SKM-1 (cell line): ENCODE data around the gene PRKG1.
"Not testable (repeated sequence)": the region's sequence is repeated elsewhere in the genome, so short reads cannot be mapped to it uniquely, and the experiment has no call there.

Experiments
- DNase-seq: peaks from one replicate; lab custom pipeline; 2025; ENCODE audit not compliant: unreplicated experiment; lab: John Stamatoyannopoulos, UW

PRKG1 gene

DNA sequence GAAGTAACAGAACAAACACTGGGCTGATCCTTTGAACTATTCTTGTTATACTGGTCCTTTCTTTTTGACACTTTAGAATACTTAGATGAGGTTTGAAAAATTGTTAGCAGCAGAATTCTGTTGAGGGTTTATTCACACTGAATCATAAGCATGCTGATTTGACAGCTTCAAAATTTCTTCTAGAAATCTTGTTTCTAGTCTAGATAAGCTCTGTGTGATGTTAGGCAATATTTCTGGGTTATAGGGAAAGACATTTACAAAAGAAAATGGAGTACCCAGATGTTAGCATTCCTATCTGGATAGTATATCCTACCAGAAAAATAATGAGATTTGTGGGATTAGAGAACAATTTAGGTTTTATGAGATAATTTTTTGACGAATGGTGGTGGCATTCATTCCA lies 613.0 kb downstream of the PRKG1 start:
- no peak for DNase-seq

GRCh38 chr10:51688826-51689225 lies 614.5 kb downstream of the PRKG1 start:
- DNase-seq, result not testable (repeated sequence)

DNA sequence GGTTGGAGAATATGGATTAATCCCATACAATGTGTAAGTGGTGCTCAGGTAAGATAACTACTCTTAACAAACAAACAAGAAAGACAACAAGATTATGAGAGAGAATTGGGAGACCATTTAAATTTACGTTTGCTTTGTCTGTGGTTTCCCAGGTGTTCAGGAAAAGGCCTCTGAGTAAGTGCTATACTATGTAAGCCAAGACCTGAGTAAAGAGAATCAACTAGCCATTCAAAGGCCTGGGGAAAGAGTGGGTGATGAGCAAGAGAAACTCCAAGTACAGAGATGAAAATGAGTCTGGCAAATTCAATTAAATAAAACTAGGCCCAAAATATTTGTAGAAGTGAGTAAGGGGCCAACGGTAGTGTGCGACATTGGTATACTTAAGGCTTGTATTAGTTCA lies 615.2 kb downstream of the PRKG1 start:
- DNase-seq, result no peak

DNA sequence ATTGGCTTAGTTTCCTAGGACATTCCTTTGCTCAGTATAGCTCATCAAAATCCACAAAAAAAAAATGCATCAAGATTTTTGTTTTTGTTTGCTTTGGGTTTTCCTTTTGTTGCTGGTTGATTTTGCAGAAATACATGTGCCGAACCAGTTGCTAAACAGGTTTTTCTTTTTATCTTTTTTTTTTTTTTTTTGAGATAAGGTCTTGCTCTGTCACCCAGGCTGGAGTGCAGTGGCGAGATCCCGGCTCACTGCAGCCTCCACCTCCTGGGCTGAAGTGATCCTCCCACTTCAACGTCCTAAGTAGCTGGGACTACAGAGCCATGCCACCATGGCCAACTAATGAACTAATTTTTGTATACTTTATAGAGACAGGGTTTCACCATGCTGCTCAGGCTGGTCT lies 616.8 kb downstream of the PRKG1 start:
- no peak for DNase-seq

DNA sequence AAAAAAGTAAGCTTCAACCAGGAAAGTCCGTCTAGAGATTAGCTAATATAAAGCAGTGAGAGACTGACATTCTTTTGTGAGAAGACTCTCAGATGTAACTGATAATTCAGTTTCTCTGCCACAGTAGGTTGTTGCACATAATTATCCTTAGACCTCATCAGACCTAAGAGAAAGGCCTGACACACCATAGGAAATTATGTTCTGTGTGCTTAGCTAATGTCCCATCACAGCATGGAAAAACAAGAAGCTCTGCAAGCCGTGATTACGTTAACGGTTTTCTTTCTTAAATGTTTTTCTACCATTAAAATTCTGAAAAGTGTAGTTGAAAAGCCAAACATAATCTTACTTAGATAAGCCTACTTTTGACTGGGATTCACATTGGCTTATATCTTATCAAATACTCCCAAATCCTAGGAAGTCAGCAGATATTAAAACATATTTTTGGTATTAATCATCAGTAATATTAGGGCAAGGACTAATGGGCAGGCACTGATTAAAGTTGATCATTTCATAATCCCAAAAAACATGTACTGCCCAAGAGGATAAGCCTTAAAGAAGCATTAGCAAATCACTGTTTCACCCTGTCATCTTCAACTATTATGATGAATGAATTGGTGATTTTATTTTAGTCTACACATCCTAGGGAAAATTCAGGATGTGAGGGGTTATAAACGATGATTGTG lies 619.9 kb downstream of the PRKG1 start:
- no peak for DNase-seq

GRCh38 chr10:51696251-51696650 lies 622.0 kb downstream of the PRKG1 start:
- no peak for DNase-seq

DNA sequence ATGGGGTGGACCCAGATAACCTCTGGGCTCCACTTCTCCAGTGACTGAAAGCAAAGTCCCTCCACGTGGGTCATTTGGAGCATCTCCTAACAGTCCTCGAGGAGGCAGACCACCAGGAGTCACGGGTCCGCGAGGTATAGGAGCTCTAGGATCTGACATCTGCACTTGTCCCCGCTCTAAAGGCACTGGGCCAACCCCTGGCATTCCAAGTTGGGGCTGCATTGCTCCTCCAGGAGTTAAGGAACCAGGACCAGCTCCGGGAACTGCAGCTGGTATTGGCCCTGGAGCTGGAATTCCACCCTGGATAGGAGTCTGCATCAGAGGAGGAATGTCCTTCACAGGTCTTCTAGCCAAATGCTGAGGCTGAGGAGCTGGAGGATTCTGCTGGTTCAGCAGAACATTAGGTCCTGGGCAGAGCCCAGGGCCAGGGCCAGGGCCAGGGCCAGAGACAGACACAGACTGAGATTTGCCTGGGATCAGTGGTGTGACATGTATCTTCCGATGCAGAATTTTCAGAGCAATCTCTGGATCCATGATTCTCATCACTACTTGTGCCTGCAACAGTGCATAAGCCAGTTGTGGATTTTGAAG lies 624.3 kb downstream of the PRKG1 start:
- DNase-seq, result no peak

DNA sequence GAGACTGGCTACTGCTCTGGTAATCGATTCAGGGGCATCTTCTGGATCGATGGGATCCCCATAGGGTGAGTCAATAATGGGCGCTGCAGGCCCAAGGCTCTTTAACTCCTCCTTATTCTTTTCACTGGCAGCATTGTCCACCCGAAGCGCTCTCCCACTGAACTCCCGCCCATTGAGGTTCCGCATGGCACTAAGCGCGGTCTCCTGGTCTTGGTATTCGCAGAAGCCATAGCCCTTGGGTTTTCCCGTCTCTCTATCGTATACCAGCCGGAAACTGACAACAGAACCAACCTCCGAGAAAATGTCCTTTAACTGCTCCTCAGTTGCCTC lies 624.8 kb downstream of the PRKG1 start:
- DNase-seq, result no peak

- DNase-seq, result peak; percentile 84
Measured at GRCh38 chr10:51699475-51700227, 625.4 kb downstream of the PRKG1 start, which contains the start of gene CSTF2T. Gene CSTF2T (minus strand): TSS chr10:51699595. CDS start chr10:51699549, 46 bp downstream.

DNA sequence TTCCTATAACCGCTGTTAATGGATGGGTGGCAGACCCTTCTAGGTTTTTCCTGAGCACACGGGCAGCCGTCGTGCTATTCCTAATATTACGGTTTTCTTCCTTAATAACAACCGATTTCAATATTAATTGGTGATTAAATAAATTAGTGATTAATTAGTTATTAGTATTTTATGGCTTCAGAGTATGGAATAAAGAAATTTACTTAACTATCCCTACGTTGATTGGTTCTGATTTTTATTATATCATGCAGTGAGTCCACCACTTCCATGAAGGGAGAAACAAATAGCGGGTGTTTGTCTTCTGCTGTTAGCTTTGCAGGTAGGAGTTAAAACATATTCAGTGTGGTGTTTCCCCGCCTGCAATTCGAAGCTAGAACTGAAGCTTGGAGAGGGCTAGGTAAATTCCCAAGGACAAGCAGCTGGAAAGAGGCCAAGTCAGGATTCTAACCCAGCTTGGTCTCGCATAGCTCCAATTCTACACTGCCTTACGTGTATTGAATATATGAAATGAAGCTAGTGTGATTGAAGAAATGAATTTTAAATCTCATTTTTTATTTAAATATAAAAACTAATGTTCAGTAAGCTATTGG lies 626.0 kb downstream of the PRKG1 start:
- DNase-seq, result no peak

GRCh38 chr10:51705774-51706173 lies 631.5 kb downstream of the PRKG1 start:
- no peak for DNase-seq

DNA sequence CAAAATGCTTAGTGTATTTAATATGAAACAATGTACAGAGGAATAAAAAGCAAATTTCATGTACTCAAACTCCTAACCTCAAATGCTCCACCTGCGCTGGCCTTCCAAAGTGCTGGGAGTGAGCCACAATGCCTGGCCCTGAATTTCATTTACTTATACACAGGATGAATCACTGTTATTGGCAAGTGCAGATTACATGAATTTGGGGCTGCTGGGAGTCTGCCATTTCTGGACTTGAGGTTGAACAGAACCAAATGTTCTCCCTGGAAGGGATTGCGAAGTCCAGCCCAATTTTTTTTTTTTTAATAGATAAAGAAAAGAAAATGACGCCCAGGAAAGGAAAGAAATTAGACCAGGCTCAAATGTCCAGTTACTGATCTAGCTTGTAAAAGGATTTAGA lies 631.9 kb downstream of the PRKG1 start:
- DNase-seq, result no peak

DNA sequence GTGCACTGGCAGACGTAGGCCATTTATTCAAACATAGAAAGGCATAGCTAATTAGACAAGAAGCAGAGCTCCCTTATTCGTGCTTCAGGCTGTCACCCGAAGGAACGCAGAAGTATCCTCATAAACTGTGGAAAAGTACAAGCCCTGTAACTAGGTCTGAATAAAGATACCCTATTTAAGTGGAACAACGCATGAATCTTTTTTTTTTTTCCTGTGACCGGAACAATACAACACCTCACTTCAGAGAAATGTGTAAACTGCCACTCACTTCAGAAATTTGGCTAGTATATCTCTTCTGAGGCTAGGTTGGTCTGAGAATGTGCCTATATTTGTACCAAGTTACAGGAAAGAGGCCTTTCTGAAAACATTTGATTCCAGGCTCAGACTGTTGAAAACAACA lies 633.1 kb downstream of the PRKG1 start:
- DNase-seq, result no peak

DNA sequence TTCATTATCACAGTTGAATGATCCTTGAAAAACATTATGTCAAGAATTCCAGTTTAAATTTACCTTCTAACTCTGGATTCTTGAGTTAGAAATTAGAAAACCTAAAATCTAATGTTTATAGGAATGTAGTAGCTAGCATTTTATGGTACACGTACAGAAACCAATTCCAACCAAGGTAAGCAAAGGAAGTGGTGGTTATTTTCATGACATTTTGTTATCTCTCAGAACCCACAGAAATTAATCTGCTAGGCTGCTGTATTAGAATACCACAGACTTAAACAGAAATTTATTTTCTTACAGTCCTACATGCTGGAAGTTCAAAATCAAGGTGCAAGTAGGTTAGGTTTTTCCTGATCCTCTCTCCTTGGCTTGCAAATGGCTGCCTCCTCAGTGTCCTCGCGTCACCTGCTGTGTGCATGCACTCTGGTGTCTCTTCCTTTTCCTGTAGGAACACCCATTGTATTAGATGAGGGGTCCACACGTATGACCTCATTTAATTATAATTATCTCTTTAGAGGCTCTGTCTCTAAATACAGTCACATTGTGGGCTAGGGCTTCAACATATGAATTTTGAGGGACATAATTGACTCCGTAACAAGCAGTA lies 633.6 kb downstream of the PRKG1 start:
- no peak for DNase-seq

GRCh38 chr10:51708609-51709008 lies 634.3 kb downstream of the PRKG1 start:
- DNase-seq, result no peak

- DNase-seq, result no peak
Measured at GRCh38 chr10:51709324-51709972, 635.2 kb downstream of the PRKG1 start.

DNA sequence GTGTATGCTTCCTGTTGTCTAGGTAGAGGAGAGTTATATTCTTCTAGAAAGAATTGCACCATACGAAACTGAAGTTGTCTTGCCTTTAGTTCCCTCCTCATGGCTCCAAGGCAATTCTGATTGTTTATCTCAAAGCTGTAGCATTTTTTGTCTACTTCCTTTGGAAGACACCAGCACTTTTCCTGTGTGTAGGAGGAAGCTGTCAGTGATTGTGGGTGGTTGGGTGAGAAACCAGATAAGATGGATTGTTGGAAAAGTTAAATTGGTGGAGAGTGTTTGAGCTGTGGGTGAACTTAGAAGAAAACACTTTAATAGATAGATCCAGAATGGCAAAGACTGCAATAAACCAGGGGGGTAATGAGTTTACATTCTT lies 637.2 kb downstream of the PRKG1 start:
- no peak for DNase-seq

DNA sequence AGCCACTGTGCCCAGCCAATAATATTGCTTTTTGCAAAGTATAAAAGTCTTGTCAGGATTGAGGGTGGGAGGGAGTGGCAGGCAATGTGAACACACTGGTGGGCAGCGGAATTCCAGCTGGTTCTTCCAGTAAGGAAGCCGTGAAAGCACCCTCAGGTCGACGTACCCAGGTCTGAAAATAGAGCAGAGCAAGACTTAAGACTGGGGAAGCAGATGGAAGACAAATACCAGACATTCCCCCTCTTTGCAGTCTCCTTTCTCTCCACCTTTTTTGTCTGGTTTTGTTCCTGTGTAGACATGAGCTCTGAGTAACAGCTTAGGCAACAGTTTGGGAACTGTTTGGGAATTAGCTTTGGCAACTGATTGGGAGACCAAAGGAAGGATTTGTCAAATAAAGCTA lies 642.7 kb downstream of the PRKG1 start:
- DNase-seq, result no peak

- no peak for DNase-seq
Measured at GRCh38 chr10:51718804-51719291, 644.6 kb downstream of the PRKG1 start.

- DNase-seq, result no peak
Measured at GRCh38 chr10:51724038-51724437, 649.8 kb downstream of the PRKG1 start.
